DOHH2 (cell line): ENCODE data around the gene HES4.
"Not testable (repeated sequence)": the region's sequence is repeated elsewhere in the genome, so short reads cannot be mapped to it uniquely, and the experiment has no call there.

Source experiments
- H3F3A ChIP-seq: fragments of 200-600 bp; sonication (generic), shearing (Covaris generic); 2 replicates; pipeline ENCODE4 v1.6.0; 2016; ENCODE audit warnings: antibody characterized with exemption, mild to moderate bottlenecking; ENCODE audit not compliant: control insufficient read depth, insufficient read depth
- H3K27ac ChIP-seq: fragments of 200-600 bp; sonication (generic); 2 replicates; pipeline ENCODE4 v1.5.1; 2014; ENCODE audit warnings: low read depth, mild to moderate bottlenecking, low read length, moderate library complexity
- H3K27me3 ChIP-seq: fragments of 200-600 bp; sonication (generic); 2 replicates; pipeline ENCODE4 v1.6.1; 2014; ENCODE audit warnings: mild to moderate bottlenecking, low read length, mixed read lengths; ENCODE audit not compliant: control insufficient read depth
- H3K36me3 ChIP-seq: fragments of 200-600 bp; sonication (generic); 2 replicates; pipeline ENCODE4 v1.6.1; 2014; ENCODE audit warnings: mild to moderate bottlenecking, low read length, moderate library complexity, mixed read lengths; ENCODE audit not compliant: control insufficient read depth
- H3K4me1 ChIP-seq: fragments of 200-600 bp; sonication (generic); 2 replicates; pipeline ENCODE4 v1.6.1; 2014; ENCODE audit warnings: mild to moderate bottlenecking, low read length, mixed read lengths; ENCODE audit not compliant: control insufficient read depth
- H3K4me2 ChIP-seq: fragments of 200-600 bp; sonication (generic); 2 replicates; pipeline ENCODE4 v1.6.0; 2014; ENCODE audit warnings: mild to moderate bottlenecking, low read length, moderate library complexity
- H3K4me3 ChIP-seq: fragments of 200-600 bp; sonication (generic); 2 replicates; pipeline ENCODE4 v1.5.1; 2014; ENCODE audit warnings: mild to moderate bottlenecking, low read length, mixed read lengths
- H3K79me2 ChIP-seq: fragments of 200-600 bp; sonication (generic); 2 replicates; pipeline ENCODE4 v1.6.1; 2014; ENCODE audit warnings: mild to moderate bottlenecking, low read length, mixed read lengths; ENCODE audit not compliant: control insufficient read depth
- H3K9me2 ChIP-seq: fragments of 200-600 bp; sonication (generic); replicated peaks from 2 replicates; pipeline ENCODE4 v1.6.1; 2014; ENCODE audit warnings: mild to moderate bottlenecking, low read length, mixed read lengths; ENCODE audit not compliant: control insufficient read depth
- H3K9me3 ChIP-seq: fragments of 200-600 bp; sonication (generic); 2 replicates; pipeline ENCODE4 v1.6.1; 2014; ENCODE audit warnings: antibody characterized with exemption, low read length, mixed read lengths; ENCODE audit not compliant: control insufficient read depth, insufficient read depth
- H4K20me1 ChIP-seq: fragments of 200-600 bp; sonication (generic); 2 replicates; pipeline ENCODE4 v1.6.0; 2014; ENCODE audit warnings: low read depth, mild to moderate bottlenecking, antibody characterized with exemption, low read length, moderate library complexity; ENCODE audit not compliant: control insufficient read depth, insufficient read depth
- CTCF ChIP-seq: fragments of 200-600 bp; sonication (generic); IDR thresholded peaks from one replicate; pipeline ENCODE4 v1.5.1; 2014; ENCODE audit warnings: antibody characterized with exemption, mild to moderate bottlenecking, low read depth, low read length; ENCODE audit not compliant: poor library complexity, severe bottlenecking
- EZH2phosphoT487 ChIP-seq: fragments of 200-600 bp; sonication (generic); IDR thresholded peaks from 2 replicates; pipeline ENCODE4 v1.6.1; 2017; ENCODE audit warnings: borderline replicate concordance, mild to moderate bottlenecking, antibody characterized with exemption, low read length, moderate library complexity, mixed read lengths

Gene HES4

GRCh38 chr1:996851-997712 is 2.8 kb downstream of the HES4 start:
- Histone ChIP-seq H3F3A (no peaks in the 10 kb centered on the region), H3K36me3 (no peaks in the 10 kb centered on the region), H3K27ac (no peak overlapping the region), H3K4me1 (peaks cover 1% of the 10 kb centered on the region; the same call in 1 of the 2 replicates), H4K20me1 (no peaks in the 10 kb centered on the region), H3K9me2 (no peaks in the 10 kb centered on the region), H3K27me3 (peaks cover 8% of the 10 kb centered on the region; the same call in 1 of the 2 replicates), H3K4me2 (no peak overlapping the region), H3K9me3 (no peaks in the 10 kb centered on the region), H3K79me2 (no peaks in the 10 kb centered on the region), H3K4me3 (no peak overlapping the region)
- no peak for TF ChIP-seq CTCF
- TF ChIP-seq EZH2phosphoT487: no peak

GRCh38 chr1:995665-996633 is 3.9 kb downstream of the HES4 start:
- H3K9me3 ChIP-seq: no peaks in the 10 kb centered on the region
- H3K4me3 ChIP-seq: no peak overlapping the region
- H3K27me3 ChIP-seq: peaks cover 8% of the 10 kb centered on the region; the same call in 1 of the 2 replicates
- no peak overlapping the region for H3K27ac ChIP-seq
- no peak for TF ChIP-seq EZH2phosphoT487
- TF ChIP-seq CTCF: no peak
- no peaks in the 10 kb centered on the region for H3K79me2 ChIP-seq
- H4K20me1 ChIP-seq: no peaks in the 10 kb centered on the region
- H3K4me2 ChIP-seq: no peak overlapping the region
- no peaks in the 10 kb centered on the region for H3K36me3 ChIP-seq
- H3F3A ChIP-seq: no peaks in the 10 kb centered on the region
- no peaks in the 10 kb centered on the region for H3K9me2 ChIP-seq
- no peaks in the 10 kb centered on the region for H3K4me1 ChIP-seq

- not testable (repeated sequence) for H3K79me2 ChIP-seq, H3K4me1 ChIP-seq, H3K4me3 ChIP-seq, H4K20me1 ChIP-seq, H3K9me3 ChIP-seq, H3K36me3 ChIP-seq, H3K9me2 ChIP-seq, H3K27ac ChIP-seq, H3K4me2 ChIP-seq, H3F3A ChIP-seq, H3K27me3 ChIP-seq
These were observed 5.4 kb downstream of the HES4 start for GRCh38 chr1:994546-994945.
